ENCODE measurements around the gene OR2AK2.
"Not testable (repeated sequence)": the region's sequence is repeated elsewhere in the genome, so short reads cannot be mapped to it uniquely, and the experiment has no call there.

OR2AK2 gene

GRCh38 chr1:247964933-247965332 is at the start of gene OR2AK2:
TSS of gene OR2AK2 (plus strand) at chr1:247965233. CDS start at chr1:247965377, 144 bp downstream.
- no peak for DNase-seq

GRCh38 chr1:247919952-247920351 is 45.1 kb upstream of the OR2AK2 start, which contains the start of gene OR2T8:
TSS of gene OR2T8 (plus strand) at chr1:247920252. CDS start at chr1:247921018, 766 bp downstream.
- DNase-seq, result no peak

- no peak for DNase-seq
These were observed 41.1 kb upstream of the OR2AK2 start for GRCh38 chr1:247923941-247924340.

- no peak for DNase-seq
These were observed 40.2 kb upstream of the OR2AK2 start, which contains the start of gene OR2AJ1 for GRCh38 chr1:247924868-247925267. TSS of gene OR2AJ1 (plus strand) at chr1:247924889. CDS start at chr1:247933769, 8,880 bp downstream.

- no peak for DNase-seq
These were observed 31.0 kb upstream of the OR2AK2 start for GRCh38 chr1:247933989-247934388.

GRCh38 chr1:247935781-247936180 is 29.3 kb upstream of the OR2AK2 start:
- DNase-seq, result no peak

- no peak for DNase-seq
These were observed 28.6 kb upstream of the OR2AK2 start for GRCh38 chr1:247936415-247936814.

- not testable (repeated sequence) for DNase-seq
These were observed 27.9 kb upstream of the OR2AK2 start for GRCh38 chr1:247936965-247937734.

- no peak for DNase-seq
These were observed 22.4 kb upstream of the OR2AK2 start for GRCh38 chr1:247942624-247943023.

GRCh38 chr1:247948558-247948957 is 16.5 kb upstream of the OR2AK2 start, which contains the start of gene OR2L8:
TSS of gene OR2L8 (plus strand) at chr1:247948858. CDS start at chr1:247948858, 0 bp downstream.
- DNase-seq, result no peak

- DNase-seq, result no peak
These were observed 11.6 kb upstream of the OR2AK2 start for GRCh38 chr1:247953408-247953807.

GRCh38 chr1:247961791-247962190 is 3.2 kb upstream of the OR2AK2 start:
- DNase-seq, result no peak

GRCh38 chr1:247962911-247963588 is 2.0 kb upstream of the OR2AK2 start:
- DNase-seq, result no peak

GRCh38 chr1:247966532-247967204 is 1.6 kb downstream of the OR2AK2 start:
- DNase-seq, result no peak

GRCh38 chr1:247992986-247993385 is 28.0 kb downstream of the OR2AK2 start:
- DNase-seq, result no peak

- no peak for DNase-seq
These were observed 33.8 kb downstream of the OR2AK2 start for GRCh38 chr1:247998811-247999210.

- DNase-seq, result no peak
These were observed 35.1 kb downstream of the OR2AK2 start for GRCh38 chr1:248000169-248000568.

- DNase-seq, result no peak
These were observed 42.7 kb downstream of the OR2AK2 start for GRCh38 chr1:248007778-248008177.

GRCh38 chr1:248009681-248010080 is 44.6 kb downstream of the OR2AK2 start:
- DNase-seq, result no peak

- DNase-seq, result no peak
These were observed 48.2 kb downstream of the OR2AK2 start, which contains the start of gene OR2L5 for GRCh38 chr1:248013229-248013710. TSS of gene OR2L5 (plus strand) at chr1:248013660. CDS start at chr1:248021948, 8,288 bp downstream.

GRCh38 chr1:248015803-248016202 is 50.8 kb downstream of the OR2AK2 start:
- no peak for DNase-seq

All from DMS79 treated with DMSO at 0.1 percent for 48 hours (cell line).